GM12878 (cell line): ENCODE measurements around the gene NAT8L. TPM values are rescaled to one million over a fixed set of nuclear protein-coding genes. Genes with fewer than 3 reads are reported as not detected.

ENCODE experiments used
- ATAC-seq: fragments of 200-7000 bp; cut with Tn5 transposase; 3 replicates; pipeline ENCODE4 v1.9.1; 2020; ENCODE audit warnings: mild to moderate bottlenecking, moderate library complexity
- BruUV-seq: library from RNA; stranded (reverse); fragments of 400-500 nt; replicated peaks from 2 replicates; lab custom pipeline; 2021; lab: Mats Ljungman, UMichigan
- CTCF ChIA-PET: fragments of 300-600 bp; sonication (Branson Sonifier 250); formaldehyde crosslinking; extraction: SDS; loops from one replicate; lab custom pipeline; 2021; ENCODE audit warnings: inconsistent platforms; lab: Yijun Ruan, JAX
- POLR2A ChIA-PET: fragments of 350-600 bp; formaldehyde crosslinking; extraction: SDS; loops from one replicate; lab custom pipeline; 2021; ENCODE audit warnings: inconsistent platforms; lab: Charles Lee
- RAD21 ChIA-PET: fragments of 300-600 bp; sonication (Branson Sonifier 250); formaldehyde crosslinking; loops from one replicate; lab custom pipeline; 2023; ENCODE audit warnings: antibody characterized with exemption; ENCODE audit not compliant: unreplicated experiment; lab: Charles Lee
- SMC1A ChIA-PET: fragments of 300-600 bp; sonication (Branson Sonifier 250); formaldehyde crosslinking; loops from one replicate; lab custom pipeline; 2023; ENCODE audit not compliant: unreplicated experiment, uncharacterized antibody; lab: Charles Lee
- DNase-seq: peaks from one replicate; pipeline ENCODE4 v3.0.0-alpha.2; 2011; ENCODE audit warnings: low read depth, low spot score
- FAIRE-seq: peaks from 3 replicates; lab custom pipeline; 2011; peaks lifted over from hg19 to GRCh38; lab: Jason Lieb, UNC
- H2AFZ ChIP-seq: 2 replicates; pipeline ENCODE4 v1.6.0; 2011; ENCODE audit warnings: low read depth, low read length, control low read depth; ENCODE audit not compliant: control insufficient read depth
- H3K27ac ChIP-seq: 2 replicates; pipeline ENCODE4 v1.5.1; 2011; ENCODE audit warnings: control low read depth; ENCODE audit not compliant: control insufficient read depth, insufficient read depth
- H3K27me3 ChIP-seq, 2 experiments: replicated peaks in 1 of 2; 2 replicates each; pipeline versions ENCODE4 v1.6.0 to v1.6.1; 2011; ENCODE audit warnings: low read length in 1 of 2; ENCODE audit not compliant: control insufficient read depth in 2 of 2, insufficient read depth in 2 of 2
- H3K36me3 ChIP-seq, 2 experiments: 2 replicates each; pipeline ENCODE4 v1.5.1; 2011; ENCODE audit warnings: low read length in 1 of 2; ENCODE audit not compliant: control insufficient read depth in 2 of 2, insufficient read depth in 2 of 2
- H3K4me1 ChIP-seq: 2 replicates; pipeline ENCODE4 v1.6.1; 2011; ENCODE audit warnings: mild to moderate bottlenecking, low read length, moderate library complexity, mixed read lengths; ENCODE audit not compliant: control insufficient read depth, insufficient read depth
- H3K4me2 ChIP-seq: 2 replicates; pipeline ENCODE4 v1.6.0; 2011; ENCODE audit warnings: control low read depth; ENCODE audit not compliant: control insufficient read depth, insufficient read depth
- H3K4me3 ChIP-seq: fragments of 200-600 bp; sonication (generic); 2 replicates; pipeline ENCODE4 v1.5.1; 2016
- H3K79me2 ChIP-seq: 2 replicates; pipeline ENCODE4 v1.6.0; 2011; ENCODE audit warnings: low read length; ENCODE audit not compliant: control insufficient read depth, insufficient read depth
- H3K9ac ChIP-seq: 2 replicates; pipeline ENCODE4 v1.8.0; 2011; ENCODE audit warnings: low read length, control low read depth, mixed read lengths; ENCODE audit not compliant: control insufficient read depth, insufficient read depth
- H3K9me3 ChIP-seq: replicated peaks from 3 replicates; pipeline ENCODE4 v1.5.1; 2011; ENCODE audit warnings: mild to moderate bottlenecking, low read length; ENCODE audit not compliant: control insufficient read depth, insufficient read depth
- H4K20me1 ChIP-seq: 2 replicates; pipeline ENCODE4 v1.6.0; 2011; ENCODE audit not compliant: control insufficient read depth, insufficient read depth
- BRCA1 ChIP-seq: IDR thresholded peaks from 2 replicates; pipeline ENCODE4 v1.6.1; 2011; ENCODE audit warnings: low read depth, low read length, improper control_type of control experiment
- CEBPB ChIP-seq, 2 experiments: fragments of 150-350 bp in 1 of 2; IDR thresholded peaks; 2 replicates each; pipeline ENCODE4 v1.6.1; 2012 to 2014; ENCODE audit warnings: low read depth in 2 of 2, low read length in 2 of 2, borderline replicate concordance in 1 of 2, inconsistent platforms in 1 of 2
- FOXM1 ChIP-seq: IDR thresholded peaks from 2 replicates; pipeline ENCODE4 v1.6.1; 2012; ENCODE audit warnings: low read depth, mild to moderate bottlenecking, inconsistent platforms, low read length, moderate library complexity
- JUNB ChIP-seq: IDR thresholded peaks from 2 replicates; pipeline ENCODE4 v1.6.1; 2016; ENCODE audit warnings: antibody characterized with exemption, mild to moderate bottlenecking
- KDM1A ChIP-seq: fragments of 200-600 bp; sonication (generic); IDR thresholded peaks from 2 replicates; pipeline ENCODE4 v1.6.1; 2016; ENCODE audit warnings: borderline replicate concordance
- MTA2 ChIP-seq: fragments of 450-650 bp; IDR thresholded peaks from 2 replicates; pipeline ENCODE4 v1.6.1; 2016; ENCODE audit warnings: low read depth, mild to moderate bottlenecking, moderate library complexity
- RBBP5 ChIP-seq: fragments of 200-600 bp; sonication (generic); conservative IDR thresholded peaks from 2 replicates; pipeline ENCODE4 v1.6.1; 2016
- RCOR1 ChIP-seq: conservative IDR thresholded peaks from 2 replicates; pipeline ENCODE4 v1.6.1; 2012; ENCODE audit warnings: low read depth, low read length, improper control_type of control experiment
- WRNIP1 ChIP-seq: IDR thresholded peaks from 2 replicates; pipeline ENCODE4 v1.6.1; 2011; ENCODE audit warnings: low read depth, low read length, improper control_type of control experiment, borderline replicate concordance
- ZSCAN29 ChIP-seq: fragments of 450-650 bp; IDR thresholded peaks from 2 replicates; pipeline ENCODE4 v1.6.1; 2017; ENCODE audit warnings: mild to moderate bottlenecking, moderate library complexity
- WGBS: methylation state at CpG from one replicate; pipeline ENCODE4 v1.1.6; 2016; ENCODE audit warnings: low lambda C conversion rate; ENCODE audit not compliant: insufficient replicate concordance, insufficient coverage; ENCODE audit errors: missing lambda C conversion rate; 5-methylcytosine and 5-hydroxymethylcytosine counted together
- in situ Hi-C: fragments of 300-500 bp; cut with MboI; formaldehyde crosslinking; loops from 9 replicates; pipeline ENCODE4 v1.14.3; 2018; ENCODE audit warnings: mixed read lengths
- intact Hi-C: fragments of 100-400 bp; cut with micrococcal nuclease; formaldehyde crosslinking; loops from one replicate; pipeline ENCODE4 v1.14.2; 2022; ENCODE audit not compliant: unreplicated experiment
- polyA plus RNA-seq, 11 experiments: library from polyadenylated mRNA; depleted of rRNA in 4 of 11; unstranded in 6 of 11; stranded (reverse) in 5 of 11; fragments of >200 nt; fragmentation: Nextera tagmentation in 4 of 11; fragmentation: Illumina TruSeq in 1 of 11; extraction: Ambion mirVana in 4 of 11; extraction: Trizol in 1 of 11; gene quantifications; 1 replicate in 1 of 11; 2 replicates in 10 of 11; pipeline versions ENCODE4 v1.2.1 to v1.2.3, GENCODE V29; 2011 to 2016; ENCODE audit warnings: inconsistent platforms in 2 of 11, missing spikeins in 2 of 11, low read depth in 1 of 11
- total RNA-seq, 4 experiments: library from RNA; depleted of rRNA in 3 of 4; stranded (reverse); fragments of >200 nt in 3 of 4; fragmentation: Illumina TruSeq in 1 of 4; extraction: Trizol in 1 of 4; gene quantifications; 2 replicates each; pipeline versions ENCODE4 v1.2.1 to v1.2.3, GENCODE V29; 2013 to 2021
- TF ChIP-seq, protein P1 (sequence below), 3 experiments: IDR thresholded peaks in 2 of 3; conservative IDR thresholded peaks in 1 of 3; 2 replicates each; pipeline ENCODE4 v1.5.1; 2011; ENCODE audit warnings: low read depth in 3 of 3, low read length in 3 of 3, mild to moderate bottlenecking in 3 of 3, control low read depth in 2 of 3, moderate library complexity in 2 of 3, inconsistent platforms in 1 of 3, mixed read lengths in 1 of 3; ENCODE audit not compliant: control insufficient read depth in 2 of 3, insufficient read depth in 1 of 3; ENCODE audit errors: extremely low read depth in 1 of 3
- TF ChIP-seq, protein P2 (sequence below): fragments of 450-650 bp; IDR thresholded peaks from 2 replicates; pipeline ENCODE4 v1.6.1; 2016; ENCODE audit warnings: mild to moderate bottlenecking
- TF ChIP-seq, protein P3 (sequence below): fragments of 450-650 bp; IDR thresholded peaks from 2 replicates; pipeline ENCODE4 v1.6.1; 2017; ENCODE audit warnings: mild to moderate bottlenecking, moderate library complexity

Gene NAT8L
- total and polyA plus RNA-seq, 10 of the 15 experiments (the other 5 are each of a cell fraction or from before 2014, with no cell fraction given): 0.01 to 0.31 (median 0.11) TPM; not detected in 5

DNA sequence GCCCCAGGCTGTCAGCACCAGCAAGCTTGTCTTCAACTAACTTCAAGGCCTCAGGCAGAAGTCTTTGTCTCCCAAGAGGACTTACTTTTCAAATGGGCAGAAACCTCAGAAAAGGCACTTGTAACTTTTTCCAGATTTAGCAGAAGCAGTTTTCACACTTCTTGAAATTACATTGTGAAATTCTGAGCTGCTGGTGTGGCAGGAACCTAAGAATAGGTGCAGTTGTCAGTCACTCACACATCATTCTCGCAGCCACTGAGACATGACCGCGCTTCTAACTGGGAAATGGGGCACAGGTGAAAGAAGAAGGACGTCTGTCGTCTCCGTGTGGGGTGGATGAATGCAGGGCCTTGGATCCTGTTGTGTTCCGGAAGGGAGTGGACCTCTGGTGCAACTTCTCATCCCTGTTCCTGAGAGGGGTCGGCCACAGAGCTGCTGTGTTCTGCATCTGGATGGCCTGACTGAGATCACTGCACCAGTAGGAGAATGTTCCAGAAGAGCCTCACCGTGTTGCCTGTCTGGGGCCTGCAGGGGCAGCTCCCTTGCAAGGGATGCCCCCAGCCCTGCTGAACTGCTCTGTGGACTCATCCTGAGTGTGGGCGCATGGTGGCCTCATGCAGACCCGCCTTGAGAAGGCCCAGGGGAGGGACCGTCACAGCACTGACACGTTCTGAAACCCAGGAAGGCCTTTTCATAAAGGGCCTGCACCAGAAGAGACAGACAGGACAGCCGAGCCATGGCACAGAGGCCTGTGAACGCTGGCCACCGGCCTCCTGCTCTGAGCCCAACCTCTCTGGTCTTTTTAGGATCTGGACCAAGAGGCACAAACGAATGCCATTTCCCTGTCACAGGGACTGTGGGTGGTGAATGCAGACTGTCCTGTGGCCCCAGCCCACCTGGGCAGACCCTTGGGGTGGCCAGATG lies 18.7 kb downstream of the NAT8L start (continued):
- TF ChIP-seq, protein P1, sequence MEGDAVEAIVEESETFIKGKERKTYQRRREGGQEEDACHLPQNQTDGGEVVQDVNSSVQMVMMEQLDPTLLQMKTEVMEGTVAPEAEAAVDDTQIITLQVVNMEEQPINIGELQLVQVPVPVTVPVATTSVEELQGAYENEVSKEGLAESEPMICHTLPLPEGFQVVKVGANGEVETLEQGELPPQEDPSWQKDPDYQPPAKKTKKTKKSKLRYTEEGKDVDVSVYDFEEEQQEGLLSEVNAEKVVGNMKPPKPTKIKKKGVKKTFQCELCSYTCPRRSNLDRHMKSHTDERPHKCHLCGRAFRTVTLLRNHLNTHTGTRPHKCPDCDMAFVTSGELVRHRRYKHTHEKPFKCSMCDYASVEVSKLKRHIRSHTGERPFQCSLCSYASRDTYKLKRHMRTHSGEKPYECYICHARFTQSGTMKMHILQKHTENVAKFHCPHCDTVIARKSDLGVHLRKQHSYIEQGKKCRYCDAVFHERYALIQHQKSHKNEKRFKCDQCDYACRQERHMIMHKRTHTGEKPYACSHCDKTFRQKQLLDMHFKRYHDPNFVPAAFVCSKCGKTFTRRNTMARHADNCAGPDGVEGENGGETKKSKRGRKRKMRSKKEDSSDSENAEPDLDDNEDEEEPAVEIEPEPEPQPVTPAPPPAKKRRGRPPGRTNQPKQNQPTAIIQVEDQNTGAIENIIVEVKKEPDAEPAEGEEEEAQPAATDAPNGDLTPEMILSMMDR (IDR thresholded peaks at IDR 0.05 in 2 of 3, conservative IDR thresholded peaks at IDR 0.05 in 1 of 3; ENCODE audit: control insufficient read depth in 2 of 3, extremely low read depth in 1 of 3, insufficient read depth in 1 of 3, low read depth in 3 of 3, low read length in 3 of 3): no peak

DNA sequence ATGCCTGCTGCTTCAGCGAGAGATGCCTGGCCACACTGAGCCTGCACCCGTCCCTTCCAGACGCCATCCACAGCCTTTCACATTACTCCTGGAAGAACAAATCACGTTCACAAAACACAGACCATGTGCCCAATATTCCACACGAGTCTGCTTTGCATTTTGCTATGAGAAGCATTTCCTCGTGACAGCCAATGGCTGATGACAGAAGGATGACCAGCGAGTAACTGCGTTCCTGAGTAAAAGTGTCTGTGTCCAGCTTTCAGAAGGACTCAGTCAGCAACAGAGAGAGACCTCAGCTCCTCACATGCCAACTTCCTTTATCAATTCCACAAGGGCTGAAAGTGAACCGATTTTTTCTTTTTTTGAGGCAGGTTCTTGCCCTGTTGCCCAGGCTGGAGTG lies 19.5 kb downstream of the NAT8L start:
- ChIA-PET SMC1A (no interaction called here), CTCF (interaction anchor here (0.8 kb wide), 1 partner anchor 330 kb away, joined by 3 read pairs; no protein-coding TSS in a partner anchor), RAD21 (no interaction called here), POLR2A (no interaction called here)
- WGBS: 44% methylated on average over 9 of the region's 9 CpGs
- Histone ChIP-seq H3K27ac (no peak overlapping the region), H3K9ac (no peak overlapping the region), H3K4me3 (no peak overlapping the region), H4K20me1 (no peaks in the 10 kb centered on the region), H3K79me2 (no peaks in the 10 kb centered on the region), H3K4me2 (no peak overlapping the region), H3K36me3 (no peaks in the 10 kb centered on the region), H3K9me3 (no peaks in the 10 kb centered on the region), H2AFZ (no peak overlapping the region), H3K27me3 (peaks cover 0 to 2% of the 10 kb centered on the region in 2 experiments; a peak in 1 of 4 replicates), H3K4me1 (peaks cover 3% of the 10 kb centered on the region)
- intact Hi-C loops: no loop called here
- in situ Hi-C loops: no loop called here
- no TSS peak for BruUV-seq
- DNase-seq (no peak), FAIRE-seq (no peak), ATAC-seq (no peak)
- TF ChIP-seq ZSCAN29 (no peak), BRCA1 (no peak), RCOR1 (no peak), FOXM1 (no peak), KDM1A (no peak), CEBPB (IDR thresholded peaks at IDR 0.05; ENCODE audit: borderline replicate concordance in 1 of 2, low read depth in 2 of 2, low read length in 2 of 2) (no peak), JUNB (no peak), WRNIP1 (no peak), MTA2 (no peak), RBBP5 (no peak)
- TF ChIP-seq, protein P2, sequence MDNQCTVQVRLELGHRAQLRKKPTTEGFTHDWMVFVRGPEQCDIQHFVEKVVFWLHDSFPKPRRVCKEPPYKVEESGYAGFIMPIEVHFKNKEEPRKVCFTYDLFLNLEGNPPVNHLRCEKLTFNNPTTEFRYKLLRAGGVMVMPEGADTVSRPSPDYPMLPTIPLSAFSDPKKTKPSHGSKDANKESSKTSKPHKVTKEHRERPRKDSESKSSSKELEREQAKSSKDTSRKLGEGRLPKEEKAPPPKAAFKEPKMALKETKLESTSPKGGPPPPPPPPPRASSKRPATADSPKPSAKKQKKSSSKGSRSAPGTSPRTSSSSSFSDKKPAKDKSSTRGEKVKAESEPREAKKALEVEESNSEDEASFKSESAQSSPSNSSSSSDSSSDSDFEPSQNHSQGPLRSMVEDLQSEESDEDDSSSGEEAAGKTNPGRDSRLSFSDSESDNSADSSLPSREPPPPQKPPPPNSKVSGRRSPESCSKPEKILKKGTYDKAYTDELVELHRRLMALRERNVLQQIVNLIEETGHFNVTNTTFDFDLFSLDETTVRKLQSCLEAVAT: no peak
- TF ChIP-seq, protein P3, sequence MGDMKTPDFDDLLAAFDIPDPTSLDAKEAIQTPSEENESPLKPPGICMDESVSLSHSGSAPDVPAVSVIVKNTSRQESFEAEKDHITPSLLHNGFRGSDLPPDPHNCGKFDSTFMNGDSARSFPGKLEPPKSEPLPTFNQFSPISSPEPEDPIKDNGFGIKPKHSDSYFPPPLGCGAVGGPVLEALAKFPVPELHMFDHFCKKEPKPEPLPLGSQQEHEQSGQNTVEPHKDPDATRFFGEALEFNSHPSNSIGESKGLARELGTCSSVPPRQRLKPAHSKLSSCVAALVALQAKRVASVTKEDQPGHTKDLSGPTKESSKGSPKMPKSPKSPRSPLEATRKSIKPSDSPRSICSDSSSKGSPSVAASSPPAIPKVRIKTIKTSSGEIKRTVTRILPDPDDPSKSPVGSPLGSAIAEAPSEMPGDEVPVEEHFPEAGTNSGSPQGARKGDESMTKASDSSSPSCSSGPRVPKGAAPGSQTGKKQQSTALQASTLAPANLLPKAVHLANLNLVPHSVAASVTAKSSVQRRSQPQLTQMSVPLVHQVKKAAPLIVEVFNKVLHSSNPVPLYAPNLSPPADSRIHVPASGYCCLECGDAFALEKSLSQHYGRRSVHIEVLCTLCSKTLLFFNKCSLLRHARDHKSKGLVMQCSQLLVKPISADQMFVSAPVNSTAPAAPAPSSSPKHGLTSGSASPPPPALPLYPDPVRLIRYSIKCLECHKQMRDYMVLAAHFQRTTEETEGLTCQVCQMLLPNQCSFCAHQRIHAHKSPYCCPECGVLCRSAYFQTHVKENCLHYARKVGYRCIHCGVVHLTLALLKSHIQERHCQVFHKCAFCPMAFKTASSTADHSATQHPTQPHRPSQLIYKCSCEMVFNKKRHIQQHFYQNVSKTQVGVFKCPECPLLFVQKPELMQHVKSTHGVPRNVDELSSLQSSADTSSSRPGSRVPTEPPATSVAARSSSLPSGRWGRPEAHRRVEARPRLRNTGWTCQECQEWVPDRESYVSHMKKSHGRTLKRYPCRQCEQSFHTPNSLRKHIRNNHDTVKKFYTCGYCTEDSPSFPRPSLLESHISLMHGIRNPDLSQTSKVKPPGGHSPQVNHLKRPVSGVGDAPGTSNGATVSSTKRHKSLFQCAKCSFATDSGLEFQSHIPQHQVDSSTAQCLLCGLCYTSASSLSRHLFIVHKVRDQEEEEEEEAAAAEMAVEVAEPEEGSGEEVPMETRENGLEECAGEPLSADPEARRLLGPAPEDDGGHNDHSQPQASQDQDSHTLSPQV: no peak
